ENCODE measurements around the gene CFAP99.

The CFAP99 gene

GRCh38 chr4:2442175-2442993, 23.6 kb downstream of the CFAP99 start:
- DNase-seq, result no peak
- in situ Hi-C loops (cut with MboI; ENCODE audit: low pct_unique_long_range_greater_than_20kb, low sequenced_read_pairs), result no loop called here

DNA sequence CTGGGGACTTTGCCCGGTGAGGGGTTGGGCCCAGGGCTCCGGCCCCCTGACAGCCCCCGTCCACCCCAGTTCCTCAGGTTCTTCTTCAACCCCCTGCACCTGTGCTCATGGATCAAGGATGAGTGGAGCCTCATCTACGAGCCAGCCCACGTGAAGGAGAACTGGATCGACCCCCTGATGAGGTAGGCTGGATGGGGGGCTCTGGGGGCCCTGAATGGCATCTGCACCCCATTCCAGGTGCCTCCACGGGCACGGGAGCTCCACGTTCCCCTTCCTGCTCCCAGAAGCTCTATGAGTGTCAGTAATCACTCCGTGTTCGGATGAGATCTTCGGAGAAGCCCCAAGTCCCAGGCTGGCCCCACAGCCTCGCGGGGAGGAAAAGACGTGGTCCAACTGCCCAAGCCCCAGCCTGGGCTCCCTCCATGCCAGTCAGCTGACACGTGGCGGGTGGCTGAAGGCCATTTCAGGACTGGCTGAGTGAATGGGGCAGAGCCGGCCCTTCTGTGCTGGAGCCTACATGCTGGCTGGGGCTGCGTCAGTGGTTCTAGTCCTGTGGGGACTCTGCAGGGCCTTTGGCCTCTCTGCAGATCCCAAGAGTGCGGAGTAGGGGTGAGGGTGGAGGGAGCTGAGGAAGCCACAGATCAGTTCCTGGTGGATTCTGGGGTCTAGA, 24.4 kb downstream of the CFAP99 start:
- no peak for DNase-seq
- in situ Hi-C loops (cut with MboI; ENCODE audit: low pct_unique_long_range_greater_than_20kb, low sequenced_read_pairs), result no loop called here

DNA sequence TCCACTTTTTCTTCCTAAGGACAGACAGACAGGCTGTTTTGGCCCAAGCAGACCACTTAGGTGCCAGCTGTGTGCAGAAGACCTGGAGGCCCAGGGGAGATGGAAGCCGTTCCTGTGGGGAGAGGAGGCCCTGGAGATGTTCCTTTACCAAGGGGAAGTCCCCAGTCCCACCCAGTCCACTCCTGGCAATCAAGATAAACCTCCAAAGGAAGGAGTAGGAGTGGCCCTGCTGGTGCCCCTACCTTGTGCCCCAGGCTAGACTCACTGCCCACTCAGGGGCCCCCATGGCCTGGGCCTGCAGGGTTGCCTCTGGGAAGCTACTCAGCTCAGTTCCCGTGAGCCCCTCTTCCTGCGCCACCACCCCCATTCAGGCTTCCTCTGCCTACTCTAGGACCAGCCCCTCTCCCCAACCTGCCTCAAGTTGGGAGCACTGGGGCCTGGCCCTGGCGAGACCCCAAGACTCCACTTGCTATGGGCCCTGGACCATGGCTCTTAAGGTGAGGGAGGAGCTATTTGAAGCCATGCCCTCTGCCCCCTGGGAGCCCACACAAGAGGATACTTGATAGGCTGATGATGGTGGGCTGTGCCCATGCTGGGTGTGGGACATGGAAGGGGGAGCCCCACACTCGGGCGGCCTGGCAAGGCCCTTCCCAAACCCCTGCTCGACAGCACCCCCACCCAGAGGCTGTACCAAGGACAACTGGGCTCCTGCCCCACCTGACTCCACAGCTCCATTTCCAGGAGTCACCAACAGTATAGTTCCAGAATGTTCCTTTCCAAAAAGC, 25.4 kb downstream of the CFAP99 start:
- in situ Hi-C loops (cut with MboI; ENCODE audit: low pct_unique_long_range_greater_than_20kb, low sequenced_read_pairs), result no loop called here
- no peak for DNase-seq

- in situ Hi-C loops (cut with MboI; ENCODE audit: low pct_unique_long_range_greater_than_20kb, low sequenced_read_pairs), result no loop called here
These were observed 26.4 kb downstream of the CFAP99 start for GRCh38 chr4:2445130-2445529.

DNA sequence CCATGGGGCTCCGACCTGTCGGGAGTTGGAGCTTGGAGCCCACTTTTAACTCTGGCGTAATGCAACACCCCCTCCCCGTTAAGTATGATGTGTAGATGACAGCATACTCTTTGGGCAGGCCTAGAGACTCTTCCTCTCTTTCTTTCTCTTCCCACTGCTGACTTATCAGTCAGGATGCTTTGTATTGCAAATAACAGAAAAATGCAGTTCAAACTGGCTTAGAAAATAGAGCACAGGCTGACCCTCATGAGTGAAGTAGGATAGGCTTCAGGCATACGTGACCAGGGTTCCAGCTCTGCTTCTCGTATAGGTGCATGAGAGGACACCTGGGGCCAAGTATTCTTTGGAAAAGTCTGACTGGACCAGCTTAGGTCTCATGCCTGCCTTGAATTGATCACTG, 26.8 kb downstream of the CFAP99 start:
- in situ Hi-C loops (cut with MboI; ENCODE audit: low pct_unique_long_range_greater_than_20kb, low sequenced_read_pairs), result no loop called here
- DNase-seq, result no peak

More at GRCh38 chr4:2445130-2445529, 26.4 kb downstream of the CFAP99 start:
- DNase-seq, result no peak

GRCh38 chr4:2446656-2447564, 28.2 kb downstream of the CFAP99 start:
- no peak for DNase-seq
- in situ Hi-C loops (cut with MboI; ENCODE audit: low pct_unique_long_range_greater_than_20kb, low sequenced_read_pairs), result no loop called here

DNA sequence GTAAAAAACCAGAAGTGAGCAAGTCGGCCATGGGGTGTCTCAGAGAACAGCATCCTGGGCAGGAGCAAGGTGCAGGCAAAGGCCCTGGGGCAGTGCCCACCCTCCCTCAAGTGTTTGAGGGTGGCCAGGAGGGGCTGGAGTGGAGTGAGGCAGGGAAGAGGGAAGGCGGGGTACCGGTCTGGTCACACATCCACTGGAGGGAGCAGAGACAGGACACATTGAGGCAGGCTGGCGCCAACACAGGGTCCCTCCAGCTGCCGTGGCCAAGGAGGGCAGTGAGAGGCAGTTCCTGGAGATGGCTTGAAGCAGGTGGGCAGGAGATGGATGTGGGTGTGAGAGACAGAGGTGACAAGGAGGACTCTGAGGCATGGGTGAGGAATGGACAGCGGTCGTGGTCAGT, 29.8 kb downstream of the CFAP99 start:
- DNase-seq, result no peak
- in situ Hi-C loops (cut with MboI; ENCODE audit: low pct_unique_long_range_greater_than_20kb, low sequenced_read_pairs), result no loop called here

DNA sequence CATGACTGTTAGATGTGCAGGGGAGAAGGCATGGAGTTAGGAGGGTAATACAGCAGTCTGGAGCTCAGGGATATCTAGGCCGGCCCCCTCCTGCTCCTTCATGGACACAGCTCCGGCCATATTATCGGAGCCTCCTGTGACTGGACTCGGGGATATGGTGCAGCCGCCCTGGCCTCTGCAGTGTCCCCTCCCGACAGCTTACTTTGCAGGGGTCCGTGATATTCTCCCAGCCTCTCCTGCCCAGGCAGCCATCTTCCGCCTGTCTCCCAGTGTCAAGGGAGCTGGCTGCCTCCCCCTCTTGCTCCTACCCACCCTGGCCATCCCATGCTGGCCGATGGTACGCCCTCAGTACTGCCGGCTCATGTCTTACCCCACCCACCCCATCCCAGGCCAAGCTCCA, 30.3 kb downstream of the CFAP99 start:
- DNase-seq, result no peak
- in situ Hi-C loops (cut with MboI; ENCODE audit: low pct_unique_long_range_greater_than_20kb, low sequenced_read_pairs), result no loop called here

DNA sequence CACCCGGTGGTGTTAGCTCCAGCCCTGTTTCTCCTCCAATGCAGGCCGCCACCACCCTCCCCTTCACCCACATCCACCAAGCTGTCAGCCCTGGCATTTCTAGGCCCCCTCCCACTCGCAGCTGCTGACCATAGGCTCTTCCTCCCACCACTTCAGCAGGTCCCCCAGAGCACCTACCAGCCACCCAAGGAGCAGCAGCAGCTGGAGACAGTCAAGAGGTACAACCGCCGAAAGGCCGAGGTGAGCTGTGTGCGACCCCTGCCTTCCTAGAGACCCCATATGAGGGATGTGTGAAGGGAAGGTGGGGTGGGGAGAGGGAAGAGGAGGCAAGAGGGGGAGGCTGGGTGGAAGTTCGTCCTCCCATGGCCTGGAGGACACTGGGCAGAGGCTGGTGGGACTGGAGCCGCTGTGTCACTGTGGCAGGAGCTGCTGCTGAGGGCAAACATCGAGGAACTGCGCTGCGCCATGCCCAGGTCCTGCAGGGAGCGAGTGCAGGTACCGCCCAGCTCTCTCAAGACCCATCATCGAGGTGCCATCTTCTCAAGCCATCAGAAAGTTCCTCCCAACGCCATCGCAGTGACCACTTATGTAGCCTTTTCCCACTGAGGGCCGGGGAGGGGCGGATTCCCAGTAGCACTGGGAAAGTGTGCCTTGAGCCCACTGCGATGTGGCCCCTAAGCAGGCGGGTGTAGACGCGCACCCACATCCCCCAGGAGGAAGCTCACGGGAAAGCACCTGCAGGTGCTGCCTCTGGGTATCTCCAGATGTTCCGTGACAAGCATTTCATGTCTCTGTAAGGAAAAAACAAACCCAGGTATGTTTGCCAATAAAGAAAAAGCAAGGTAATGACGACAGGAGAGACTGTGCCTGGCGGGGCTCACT, 31.0 kb downstream of the CFAP99 start:
- no peak for DNase-seq
- in situ Hi-C loops (cut with MboI; ENCODE audit: low pct_unique_long_range_greater_than_20kb, low sequenced_read_pairs), result no loop called here

DNA sequence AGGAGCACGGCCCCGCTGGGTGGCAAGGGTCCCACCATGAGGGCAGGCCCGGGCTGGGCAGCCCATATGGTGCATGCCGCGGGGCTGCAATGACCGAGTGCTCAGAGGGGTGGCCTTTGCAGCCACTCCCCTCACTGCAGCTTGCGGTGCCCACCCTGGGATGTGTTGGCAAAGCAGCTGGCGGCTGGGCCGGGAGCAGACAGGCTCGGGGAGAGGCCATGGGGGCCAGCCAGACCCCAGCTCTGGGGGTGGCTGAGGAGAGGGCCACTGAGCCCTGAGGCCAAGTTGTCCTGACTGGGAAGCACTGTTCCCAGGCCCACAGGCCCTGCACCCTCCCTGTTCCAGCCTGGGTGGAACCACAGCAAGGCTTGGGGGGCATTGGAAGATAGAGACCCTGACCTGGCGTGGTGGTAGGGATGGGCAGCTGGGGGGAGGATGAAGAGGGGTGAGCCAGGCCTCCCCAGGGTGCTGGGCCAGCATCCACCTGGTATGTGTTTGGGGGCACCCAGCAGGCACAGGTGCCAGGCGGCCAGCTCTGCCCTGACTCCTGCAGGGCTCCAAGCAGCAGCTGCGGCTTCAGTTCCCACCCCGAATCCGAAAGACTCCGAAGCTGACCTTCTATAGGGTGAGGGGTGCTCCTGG, 31.8 kb downstream of the CFAP99 start:
- DNase-seq, result no peak
- in situ Hi-C loops (cut with MboI; ENCODE audit: low pct_unique_long_range_greater_than_20kb, low sequenced_read_pairs), result no loop called here

DNA sequence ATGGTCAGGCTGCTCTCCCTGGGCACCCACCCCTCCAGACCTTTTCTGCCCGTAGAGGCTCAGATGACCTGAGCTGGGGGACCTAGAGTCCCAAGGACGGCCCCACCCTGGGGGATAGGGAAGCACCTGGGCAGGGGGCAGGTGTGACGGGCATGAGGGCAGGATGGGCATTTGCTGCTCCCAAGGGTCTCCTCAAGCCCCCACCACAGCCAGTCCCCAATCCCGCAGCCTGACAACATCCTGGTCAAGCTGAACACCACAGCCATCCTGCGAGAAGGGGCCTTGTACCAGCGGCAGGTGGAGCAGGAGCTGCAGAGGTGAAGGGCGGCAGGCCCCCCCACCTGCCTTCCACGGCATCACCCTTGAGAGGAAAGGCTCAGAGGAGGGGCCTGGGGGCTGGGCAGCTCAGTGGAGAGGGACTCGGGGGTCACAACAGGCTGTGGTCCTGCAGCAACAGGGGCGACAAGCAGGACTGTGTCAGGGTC, 32.3 kb downstream of the CFAP99 start:
- in situ Hi-C loops (cut with MboI; ENCODE audit: low pct_unique_long_range_greater_than_20kb, low sequenced_read_pairs), result no loop called here
- no peak for DNase-seq

DNA sequence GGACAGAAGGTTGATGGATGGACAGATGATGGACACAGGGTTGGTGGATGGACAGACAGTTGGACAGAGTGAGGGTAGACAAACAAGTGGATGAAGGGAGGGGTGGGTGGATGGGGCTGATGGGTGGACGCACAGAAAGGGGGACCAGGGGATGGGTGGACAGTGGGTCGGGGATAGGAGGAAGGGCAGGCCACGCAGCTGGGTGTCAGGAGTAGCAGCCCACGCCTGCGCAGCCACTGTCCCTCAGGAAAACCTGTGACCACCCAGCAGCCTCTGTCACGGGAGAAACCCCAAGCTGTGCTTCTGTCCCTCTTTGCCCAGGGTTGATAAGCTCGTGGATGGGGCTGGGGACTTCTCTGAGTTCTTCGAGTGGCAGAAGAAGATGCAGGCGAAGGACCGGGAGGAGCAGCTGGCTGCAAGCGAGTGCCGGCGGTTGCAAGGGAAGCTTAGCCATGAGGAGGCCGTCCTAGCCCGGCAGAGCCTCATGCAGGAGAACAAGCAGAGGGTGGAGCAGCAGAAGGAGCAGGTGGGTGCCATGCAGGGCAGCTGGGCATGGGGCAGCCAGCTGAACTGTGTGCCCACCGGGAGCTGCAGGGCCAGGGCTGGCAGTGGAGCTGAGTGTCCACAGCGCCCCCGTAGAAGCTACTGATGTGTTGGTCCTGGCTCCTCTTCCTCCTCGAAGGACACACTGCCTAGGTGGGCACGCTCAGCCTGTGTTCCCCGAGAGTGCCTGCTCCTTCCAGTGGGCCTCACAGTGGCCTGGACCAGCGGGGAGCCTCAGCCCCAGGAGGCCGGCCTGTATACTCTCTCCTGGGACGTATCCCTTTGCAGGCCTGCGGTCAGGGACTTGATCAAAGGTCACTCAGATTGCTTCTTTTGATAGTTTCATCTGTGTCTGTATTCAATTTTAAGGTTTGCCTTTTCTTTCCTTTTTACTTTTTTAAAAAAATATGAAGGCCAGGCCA, 33.3 kb downstream of the CFAP99 start:
- DNase-seq, result no peak
- in situ Hi-C loops (cut with MboI; ENCODE audit: low pct_unique_long_range_greater_than_20kb, low sequenced_read_pairs), result no loop called here

DNA sequence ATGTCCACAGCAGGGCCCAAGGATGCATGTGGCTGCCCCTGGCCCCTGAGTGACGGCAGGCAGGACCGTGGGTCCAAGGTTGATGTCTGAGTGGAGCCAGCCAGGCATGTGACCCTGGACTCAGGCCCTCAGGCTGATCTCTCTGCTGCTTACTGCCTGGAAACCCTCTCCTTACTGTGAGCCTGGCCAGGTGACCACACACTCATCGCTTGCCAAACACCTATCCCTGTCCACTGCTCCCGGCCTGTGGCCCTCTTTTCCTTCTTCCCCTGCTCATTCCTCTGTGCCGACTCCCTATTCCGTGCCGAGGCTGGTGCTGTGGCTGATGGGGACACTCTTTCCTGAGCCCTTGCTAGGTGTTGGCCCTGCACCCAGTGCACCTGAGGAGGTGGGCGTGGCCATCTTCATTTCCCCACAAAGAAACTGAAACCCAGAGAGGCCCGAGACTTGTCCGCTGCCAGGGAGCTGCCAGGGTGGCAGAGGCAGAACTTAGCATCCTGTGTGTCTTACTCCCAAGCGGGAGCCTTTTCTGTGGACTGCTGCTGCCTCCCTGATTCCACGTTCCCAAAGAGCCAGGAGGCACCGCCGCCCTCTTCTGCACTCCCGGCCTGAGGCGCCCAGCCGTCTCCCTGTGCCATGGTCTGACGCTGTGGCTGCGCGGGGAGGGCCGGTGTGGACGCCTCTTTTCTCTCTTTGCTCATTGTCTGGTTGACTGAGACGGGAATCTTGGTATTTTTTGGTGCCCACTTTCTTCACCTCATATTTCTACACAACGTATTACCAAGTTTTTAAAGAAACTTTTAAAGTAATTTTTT, 38.9 kb downstream of the CFAP99 start:
- no peak for DNase-seq
- in situ Hi-C loops (cut with MboI; ENCODE audit: low pct_unique_long_range_greater_than_20kb, low sequenced_read_pairs), result no loop called here

DNA sequence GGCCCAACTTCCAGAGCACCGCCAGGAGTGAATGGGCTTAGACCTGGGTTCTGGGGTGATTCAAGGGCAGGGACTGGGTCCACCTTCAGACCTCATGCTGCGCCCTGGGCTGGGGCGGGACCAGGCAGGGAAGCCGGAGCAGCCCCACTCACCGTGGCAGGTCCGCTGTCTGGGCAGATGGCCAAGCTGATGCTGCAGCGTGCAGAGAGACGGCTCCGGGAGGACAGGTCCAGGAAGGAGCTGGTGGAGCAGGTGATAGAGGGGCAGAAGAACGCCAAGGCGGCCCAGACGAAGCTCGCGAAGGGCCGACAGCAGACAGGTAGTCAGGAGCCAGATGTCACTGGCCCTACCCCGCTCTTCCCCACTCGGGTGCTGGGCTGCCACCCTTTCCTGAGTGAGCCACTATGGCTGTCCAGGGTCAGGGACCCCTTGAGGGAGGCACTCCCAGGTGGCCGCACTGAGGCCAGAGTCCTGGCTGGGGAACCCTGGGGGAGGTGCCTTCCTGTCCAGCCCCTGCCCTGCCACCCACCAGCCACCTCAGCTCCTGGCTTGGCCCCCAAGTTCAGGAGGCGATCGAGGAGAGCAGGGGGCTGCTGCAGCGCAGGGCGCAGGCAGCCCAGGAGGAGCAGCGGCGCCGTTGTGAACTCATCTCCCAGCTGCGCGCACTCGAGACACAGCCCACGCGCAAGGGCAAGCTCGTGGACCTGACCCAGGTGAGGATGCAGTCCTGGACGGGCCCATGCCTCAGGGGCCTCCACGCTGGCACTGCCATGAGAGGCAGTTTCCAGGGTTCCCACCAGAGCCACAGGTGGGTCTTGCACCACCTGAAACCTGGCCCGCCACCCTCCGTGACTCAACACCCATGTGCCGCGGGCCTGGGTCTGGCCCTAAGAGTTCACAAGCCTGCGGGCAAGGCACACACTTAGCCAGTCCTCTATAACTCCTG, 40.1 kb downstream of the CFAP99 start:
- DNase-seq, result no peak
- in situ Hi-C loops (cut with MboI; ENCODE audit: low pct_unique_long_range_greater_than_20kb, low sequenced_read_pairs), result no loop called here
